ENCODE data around the gene LONP1. TPM values are rescaled to one million over a fixed set of nuclear protein-coding genes. Genes with fewer than 3 reads are reported as not detected.

LONP1 gene
- total RNA-seq, 1 experiment from 2014 or later = 186 TPM

- peak; percentile 35; the same call in 1 of the 2 replicates for TF ChIP-seq CTCF (IDR thresholded peaks at IDR 0.05)
- TF ChIP-seq ESRRA (CRISPR knock-in tag; IDR thresholded peaks at IDR 0.05; ENCODE audit: borderline replicate concordance) = peak; percentile 60; the same call in 1 of the 2 replicates
- no peak for TF ChIP-seq ZBTB43 (CRISPR knock-in tag; IDR thresholded peaks at IDR 0.05)
- peak; percentile 95 for TF ChIP-seq GABPB1 (CRISPR knock-in tag; IDR thresholded peaks at IDR 0.05)
- TF ChIP-seq CREB1 (CRISPR knock-in tag; IDR thresholded peaks at IDR 0.05) = peak; percentile 88; the same call in 1 of the 2 replicates
Observed at GRCh38 chr19:5719961-5720790, at the start of gene LONP1, which contains the start of gene CATSPERD (continued).

GRCh38 chr19:5767949-5768348 lies 48.0 kb upstream of the LONP1 start:
- H3K4me3 Mint-ChIP-seq = no peak overlapping the region
- H3K36me3 Mint-ChIP-seq = no peaks in the 10 kb centered on the region
- CTCF ChIA-PET = interaction anchor here (1.6 to 2.3 kb wide), 3 partner anchors 36 to 81 kb away, joined by 5 to 7 read pairs (median 5); partner anchors contain the start of genes CATSPERD and LONP1
- TF ChIP-seq NFE2L1 (CRISPR knock-in tag; IDR thresholded peaks at IDR 0.05) = no peak
- TF ChIP-seq GABPB1 (CRISPR knock-in tag; IDR thresholded peaks at IDR 0.05) = peak; percentile 58; the same call in 1 of the 2 replicates
- no peak for TF ChIP-seq ESRRA (CRISPR knock-in tag; IDR thresholded peaks at IDR 0.05; ENCODE audit: borderline replicate concordance)
- TF ChIP-seq ZNF396 (CRISPR knock-in tag; IDR thresholded peaks at IDR 0.05; ENCODE audit: borderline replicate concordance) = no peak
- TF ChIP-seq ZNF121 (CRISPR knock-in tag; IDR thresholded peaks at IDR 0.05) = no peak
- TF ChIP-seq ZNF263 (CRISPR knock-in tag; IDR thresholded peaks at IDR 0.05; ENCODE audit: low read depth) = no peak
- ATAC-seq = no peak
- H3K27ac Mint-ChIP-seq = no peak overlapping the region
- POLR2A ChIA-PET = no interaction called here
- H3K4me1 Mint-ChIP-seq = no peaks in the 10 kb centered on the region
- H3K9me3 Mint-ChIP-seq = peaks cover under 1% of the 10 kb centered on the region; the same call in 1 of the 2 replicates
- peaks cover 11% of the 10 kb centered on the region for H3K27me3 Mint-ChIP-seq (ENCODE audit: low read depth)
- no peak for DNase-seq (ENCODE audit: low spot score)

- Mint-ChIP-seq H3K27ac (no peak overlapping the region), H3K4me1 (no peaks in the 10 kb centered on the region), H3K4me3 (no peak overlapping the region), H3K36me3 (no peaks in the 10 kb centered on the region), H3K27me3 (ENCODE audit: low read depth) (peaks cover 5% of the 10 kb centered on the region; the same call in 1 of the 2 replicates), H3K9me3 (peaks cover 10% of the 10 kb centered on the region; the same call in 1 of the 2 replicates)
- TF ChIP-seq FOXJ3 (CRISPR knock-in tag; IDR thresholded peaks at IDR 0.05; ENCODE audit: borderline replicate concordance) (no peak), CREM (CRISPR knock-in tag; IDR thresholded peaks at IDR 0.05) (no peak), ZNF232 (CRISPR knock-in tag; IDR thresholded peaks at IDR 0.05) (no peak), MYBL2 (CRISPR knock-in tag; IDR thresholded peaks at IDR 0.05) (no peak), NFYB (CRISPR knock-in tag; conservative IDR thresholded peaks at IDR 0.05; ENCODE audit: low read depth) (no peak), MAX (CRISPR knock-in tag; IDR thresholded peaks at IDR 0.05) (no peak), MLX (CRISPR knock-in tag; IDR thresholded peaks at IDR 0.05) (no peak), TEAD4 (CRISPR knock-in tag; IDR thresholded peaks at IDR 0.05) (no peak), TCF7 (CRISPR knock-in tag; IDR thresholded peaks at IDR 0.05; ENCODE audit: low read depth) (no peak), ZNF263 (CRISPR knock-in tag; IDR thresholded peaks at IDR 0.05; ENCODE audit: low read depth) (no peak), ZNF671 (CRISPR knock-in tag; IDR thresholded peaks at IDR 0.05) (no peak), KAT7 (CRISPR knock-in tag; IDR thresholded peaks at IDR 0.05; ENCODE audit: borderline replicate concordance) (no peak), SMAD4 (CRISPR knock-in tag; IDR thresholded peaks at IDR 0.05) (no peak), ZNF512 (CRISPR knock-in tag; IDR thresholded peaks at IDR 0.05; ENCODE audit: borderline replicate concordance) (no peak), FOXP4 (CRISPR knock-in tag; IDR thresholded peaks at IDR 0.05) (no peak), TP53 (CRISPR knock-in tag; IDR thresholded peaks at IDR 0.05) (no peak)
- DNase-seq (ENCODE audit: low spot score) (no peak), ATAC-seq (no peak)
- ChIA-PET POLR2A (no interaction called here), CTCF (interaction anchor here (0.6 to 1.2 kb wide), 2 partner anchors 39 to 196 kb away, joined by 3 to 4 read pairs; no protein-coding TSS in a partner anchor)
Observed at GRCh38 chr19:5765220-5765619, 45.3 kb upstream of the LONP1 start.

All from WTC11 (cell line).